Stimulated activated naive CD8-positive, alpha-beta T cell treated with anti-CD3 and anti-CD28 coated beads, Interleukin-15, amount 100 ng/mL, for 72 hours (primary cell): ENCODE measurements around the gene SMC5.
A peak's percentile ranks its signal among the peaks of the same experiment; 100 is the strongest.
"Not testable (repeated sequence)": the region's sequence is repeated elsewhere in the genome, so short reads cannot be mapped to it uniquely, and the experiment has no call there.

Source experiments
- ATAC-seq: fragments of 150-1000 bp; cut with Tn5 transposase; 2 replicates; pipeline ENCODE4 v1.10.0; 2021; ENCODE audit warnings: mild to moderate bottlenecking, moderate library complexity
- DNase-seq, 2 donors: peaks; one replicate each; pipeline ENCODE4 v3.0.0; 2021 to 2022
- H3K27ac Mint-ChIP-seq, 2 donors: one replicate each; pipeline ENCODE4 v1.8.0; 2022; ENCODE audit warnings: mild to moderate bottlenecking in 2 of 2, mixed read lengths in 2 of 2, moderate library complexity in 2 of 2
- H3K27me3 Mint-ChIP-seq: one replicate; pipeline ENCODE4 v1.8.0; 2022; ENCODE audit warnings: mixed read lengths
- H3K4me1 Mint-ChIP-seq: one replicate; pipeline ENCODE4 v1.8.0; 2022; ENCODE audit warnings: mild to moderate bottlenecking, mixed read lengths
- H3K4me3 Mint-ChIP-seq, 2 donors: one replicate each; pipeline ENCODE4 v1.8.0; 2022; ENCODE audit warnings: mild to moderate bottlenecking in 2 of 2, mixed read lengths in 2 of 2, moderate library complexity in 1 of 2
- H3K9me3 Mint-ChIP-seq, 2 donors: one replicate each; pipeline ENCODE4 v1.8.0; 2022; ENCODE audit warnings: mixed read lengths in 2 of 2

Gene SMC5

DNA sequence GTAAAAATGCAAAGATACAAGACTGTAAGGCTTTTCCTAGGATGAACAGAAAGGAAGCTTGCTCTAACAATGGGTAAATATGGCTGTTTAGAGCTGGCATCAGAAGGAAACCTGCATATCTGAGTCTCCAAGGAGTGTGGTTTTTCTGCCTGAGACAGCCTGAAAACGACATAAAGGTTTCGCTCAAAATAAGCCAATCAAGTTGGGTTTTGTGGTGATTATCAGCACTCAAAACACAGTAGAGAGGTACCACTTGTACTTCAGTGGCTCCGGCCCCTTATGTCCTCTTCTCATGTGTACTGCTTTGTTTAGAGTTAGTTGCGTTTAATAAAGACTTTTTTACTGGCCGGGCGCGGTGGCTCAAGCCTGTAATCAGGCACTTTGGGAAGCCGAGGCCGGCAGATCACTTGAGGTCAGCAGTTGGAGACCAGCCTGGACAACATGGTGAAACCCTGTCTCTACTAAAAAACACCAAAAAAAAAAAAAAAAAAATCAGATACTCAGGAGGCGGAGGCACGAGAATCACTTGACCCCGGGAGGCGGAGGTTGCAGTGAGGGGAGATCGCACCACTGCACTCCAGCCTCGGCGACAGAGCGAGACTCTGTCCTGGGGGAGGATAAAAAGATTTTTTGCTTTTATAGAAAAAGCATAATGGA, 116.3 kb downstream of the SMC5 start:
- Mint-ChIP-seq H3K27me3 (no peaks in the 10 kb centered on the region), H3K9me3 (no peaks in the 10 kb centered on the region), H3K4me1 (no peaks in the 10 kb centered on the region), H3K27ac (peak overlapping the region in 1 of 2 donors; percentile 81), H3K4me3 (no peak overlapping the region)
- ATAC-seq = no peak
- no peak for DNase-seq

DNA sequence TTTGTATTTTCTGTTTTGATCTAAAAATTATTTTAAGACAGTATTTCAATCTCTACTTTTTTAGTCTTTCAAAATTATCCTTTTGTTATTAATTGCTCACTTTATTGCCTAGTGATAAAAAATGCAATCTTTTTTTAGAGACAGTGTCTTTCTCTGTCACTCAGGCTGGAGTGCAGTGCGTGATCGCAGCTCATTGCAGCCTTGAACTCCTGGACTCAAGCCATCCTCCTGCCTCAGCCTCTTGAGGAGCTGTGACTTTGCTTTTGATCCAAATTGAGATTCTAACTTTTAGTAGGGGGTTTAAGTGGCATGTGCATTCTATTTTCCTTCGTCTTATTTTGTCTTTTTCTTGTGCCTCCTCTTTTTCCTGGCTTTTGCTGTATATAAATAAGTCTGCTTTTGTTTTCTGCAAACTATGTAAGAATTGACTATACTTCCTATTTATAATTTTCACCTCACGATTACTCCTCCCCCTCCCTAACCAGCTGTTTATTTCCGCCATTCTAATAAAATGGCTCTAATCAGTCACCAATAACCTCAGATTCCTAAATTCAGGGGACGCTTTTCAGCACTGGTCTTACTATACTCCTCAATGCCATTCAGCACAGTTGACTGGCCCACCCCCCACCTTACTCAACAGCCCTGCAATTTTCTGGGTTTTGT, 123.4 kb downstream of the SMC5 start:
- peaks cover 12% of the 10 kb centered on the region for H3K4me1 Mint-ChIP-seq
- DNase-seq (no peak), ATAC-seq (no peak)
- H3K27me3 Mint-ChIP-seq = no peaks in the 10 kb centered on the region
- peak overlapping the region in 1 of 2 donors; percentile 46 for H3K27ac Mint-ChIP-seq
- no peaks in the 10 kb centered on the region for H3K9me3 Mint-ChIP-seq
- no peak overlapping the region for H3K4me3 Mint-ChIP-seq

DNA sequence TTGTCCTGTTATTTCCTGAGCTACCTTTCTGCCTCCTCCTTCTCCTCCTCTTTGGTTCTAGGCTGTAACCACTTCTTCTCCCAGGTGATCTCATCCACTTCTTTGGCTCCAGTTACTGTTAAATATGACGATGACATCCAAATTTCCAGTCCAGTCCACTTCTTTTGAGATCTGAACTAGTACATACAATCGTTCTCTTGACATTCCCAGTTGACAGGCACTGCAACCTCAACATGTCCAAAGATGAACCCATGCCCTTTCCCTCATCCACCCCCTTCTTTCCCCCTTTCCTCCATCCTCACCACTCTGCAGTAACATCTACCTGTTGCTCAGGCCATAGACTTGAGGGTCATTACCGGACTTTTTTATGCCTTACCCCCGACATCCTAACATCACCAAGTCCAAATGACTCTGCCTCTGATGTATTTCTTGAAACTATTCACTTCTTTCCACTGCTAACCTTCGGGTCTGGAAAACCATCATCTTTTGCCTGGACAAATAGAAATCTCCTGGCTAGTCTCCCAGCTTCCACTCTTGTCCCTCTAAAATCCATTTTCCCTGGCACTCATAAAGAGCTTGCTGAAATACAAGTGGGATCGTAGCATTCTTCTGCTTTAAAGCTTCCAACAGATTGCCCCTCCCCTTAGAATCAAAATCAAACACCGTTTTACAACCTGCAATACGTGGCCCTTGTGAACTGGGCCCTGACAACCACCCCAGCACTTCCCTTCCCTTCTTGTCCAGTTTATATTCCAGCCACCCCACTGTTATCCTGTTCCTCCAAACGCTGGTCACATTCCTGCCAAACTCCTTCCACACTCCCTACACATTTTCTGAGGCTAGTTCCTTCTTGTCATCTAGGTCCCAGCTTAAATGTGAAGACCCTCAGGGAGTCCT, 124.2 kb downstream of the SMC5 start:
- Mint-ChIP-seq H3K9me3 (no peaks in the 10 kb centered on the region), H3K27me3 (no peaks in the 10 kb centered on the region), H3K4me1 (peaks cover 18% of the 10 kb centered on the region), H3K4me3 (no peak overlapping the region), H3K27ac (no peak overlapping the region)
- ATAC-seq (no peak), DNase-seq (no peak)

DNA sequence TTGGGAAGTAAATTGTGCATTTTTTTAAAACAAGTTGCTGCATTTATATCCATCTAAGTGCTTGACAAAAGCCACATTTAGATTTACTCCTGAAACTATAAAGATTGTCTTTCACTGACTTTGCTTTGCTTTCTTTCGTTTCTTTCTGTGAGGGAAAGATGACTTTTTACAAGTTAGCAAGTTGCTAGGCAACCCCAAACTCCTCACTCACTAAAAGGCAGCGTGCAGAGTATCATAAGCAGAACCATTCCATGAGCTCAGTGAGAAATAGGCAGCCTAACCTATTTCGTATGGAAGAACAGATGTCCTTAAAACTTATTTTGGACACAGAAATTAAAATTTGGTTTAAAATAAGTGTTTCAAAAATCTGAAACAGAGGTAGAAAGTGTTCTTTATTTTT, 126.6 kb downstream of the SMC5 start:
- no peak for ATAC-seq
- no peak overlapping the region for H3K4me3 Mint-ChIP-seq
- H3K27me3 Mint-ChIP-seq = no peaks in the 10 kb centered on the region
- H3K9me3 Mint-ChIP-seq = no peaks in the 10 kb centered on the region
- peaks cover 34% of the 10 kb centered on the region for H3K4me1 Mint-ChIP-seq
- H3K27ac Mint-ChIP-seq = no peak overlapping the region
- no peak for DNase-seq

DNA sequence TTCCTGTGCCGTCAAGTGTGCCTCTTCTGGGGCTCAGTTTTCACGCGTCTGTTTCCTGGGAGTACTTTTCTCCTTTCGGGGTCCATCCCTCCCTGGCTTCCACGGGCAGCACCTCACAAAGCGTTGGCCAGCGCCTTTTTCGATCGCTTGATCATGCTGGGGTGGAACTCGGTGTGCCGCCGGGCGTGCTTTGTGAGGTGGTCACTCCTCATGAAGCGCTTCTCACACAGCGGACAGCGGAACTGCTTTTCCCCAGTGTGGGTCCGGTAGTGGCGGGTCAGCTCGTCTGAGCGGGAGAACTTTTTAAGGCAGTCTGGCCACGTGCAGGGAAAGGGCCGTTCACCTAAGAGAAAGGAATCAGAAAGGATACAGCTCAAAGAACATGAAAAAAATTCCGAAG, 128.9 kb downstream of the SMC5 start:
- no peak for ATAC-seq
- DNase-seq = no peak
- Mint-ChIP-seq H3K27me3 (no peaks in the 10 kb centered on the region), H3K9me3 (no peaks in the 10 kb centered on the region), H3K4me1 (peaks cover 56% of the 10 kb centered on the region), H3K4me3 (no peak overlapping the region), H3K27ac (peak overlapping the region in 1 of 2 donors; percentile 20)

DNA sequence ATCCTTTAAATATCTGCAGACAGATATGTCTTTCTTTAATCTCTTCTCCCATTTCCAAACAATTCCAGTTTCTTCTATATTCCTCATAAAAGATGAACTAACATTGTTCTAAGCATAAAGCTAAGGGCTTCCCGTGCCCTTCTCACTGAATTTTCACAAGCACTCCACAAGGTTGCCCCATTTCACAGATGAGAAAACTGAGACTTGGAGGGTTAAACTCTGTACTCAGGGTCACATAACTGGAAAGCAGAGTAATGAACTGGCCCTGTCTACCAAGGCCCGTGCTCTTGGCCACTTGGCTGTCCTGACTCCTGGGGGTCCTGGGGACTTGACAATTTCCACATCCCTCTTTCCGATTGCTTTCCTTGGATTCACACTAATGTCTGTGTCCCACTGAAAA, 130.4 kb downstream of the SMC5 start:
- Mint-ChIP-seq H3K27ac (peak overlapping the region in 1 of 2 donors; percentile 19), H3K4me1 (peaks cover 66% of the 10 kb centered on the region), H3K9me3 (no peaks in the 10 kb centered on the region), H3K4me3 (peak overlapping the region in 1 of 2 donors; percentile 18), H3K27me3 (no peaks in the 10 kb centered on the region)
- DNase-seq = no peak
- ATAC-seq = no peak

DNA sequence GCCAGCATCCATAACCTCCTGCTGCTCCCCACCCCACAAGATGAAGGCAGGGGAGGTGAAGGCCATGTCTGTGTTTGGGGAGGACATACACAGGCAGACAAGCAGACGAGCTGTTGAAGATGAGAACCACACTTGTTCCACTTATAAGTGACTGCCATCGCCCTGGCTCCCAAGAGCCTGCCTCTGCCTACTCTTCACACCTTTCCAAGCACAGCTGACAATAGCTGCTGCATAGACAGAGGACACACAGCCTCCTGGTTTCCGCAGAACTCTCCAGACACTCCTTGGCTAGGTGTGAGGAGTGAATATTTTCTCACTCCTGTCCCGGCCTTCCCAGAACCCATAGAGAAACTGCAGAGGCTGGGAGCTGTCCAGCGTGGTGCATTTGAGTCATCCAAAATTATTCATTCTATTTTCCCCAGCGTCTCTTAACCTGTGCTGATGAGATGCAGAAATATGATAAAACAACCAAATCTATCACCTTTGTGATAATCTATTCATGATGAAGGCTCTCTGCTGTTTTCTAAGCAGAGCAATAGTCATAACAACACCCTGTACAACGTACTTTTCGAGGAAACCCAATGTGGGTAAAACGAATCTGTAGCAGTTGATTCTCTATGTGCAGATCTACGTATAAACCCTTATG, 131.0 kb downstream of the SMC5 start:
- Mint-ChIP-seq H3K4me3 (peak overlapping the region; percentile 10 to 18), H3K27ac (peak overlapping the region in 1 of 2 donors; percentile 52), H3K27me3 (no peaks in the 10 kb centered on the region), H3K4me1 (peaks cover 71% of the 10 kb centered on the region), H3K9me3 (no peaks in the 10 kb centered on the region)
- DNase-seq = no peak
- peak; percentile 64 for ATAC-seq

DNA sequence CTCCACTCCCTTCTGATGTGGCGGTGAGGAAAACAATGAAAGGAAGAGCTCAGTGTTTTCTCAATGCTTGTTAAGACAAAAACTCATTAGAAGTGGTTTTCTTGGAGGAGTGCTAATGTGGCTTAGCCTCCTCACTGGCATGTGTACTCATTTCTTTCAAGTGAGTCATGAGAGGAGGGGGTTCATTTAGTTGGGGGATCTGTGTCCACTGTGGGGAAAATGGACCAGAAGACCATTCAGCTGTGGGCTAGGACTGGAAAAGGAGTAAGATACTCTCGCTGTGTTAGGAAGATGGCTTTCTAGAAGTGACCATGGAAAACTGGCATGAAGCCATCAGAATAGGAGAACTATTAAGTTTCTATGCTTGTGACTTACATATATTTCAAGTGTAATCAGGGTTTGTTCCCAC, 132.2 kb downstream of the SMC5 start:
- Mint-ChIP-seq H3K9me3 (no peaks in the 10 kb centered on the region), H3K4me3 (peak overlapping the region; percentile 42 to 50), H3K27me3 (no peaks in the 10 kb centered on the region), H3K27ac (no peak overlapping the region), H3K4me1 (peaks cover 76% of the 10 kb centered on the region)
- ATAC-seq (peak; percentile 80), DNase-seq (no peak)

DNA sequence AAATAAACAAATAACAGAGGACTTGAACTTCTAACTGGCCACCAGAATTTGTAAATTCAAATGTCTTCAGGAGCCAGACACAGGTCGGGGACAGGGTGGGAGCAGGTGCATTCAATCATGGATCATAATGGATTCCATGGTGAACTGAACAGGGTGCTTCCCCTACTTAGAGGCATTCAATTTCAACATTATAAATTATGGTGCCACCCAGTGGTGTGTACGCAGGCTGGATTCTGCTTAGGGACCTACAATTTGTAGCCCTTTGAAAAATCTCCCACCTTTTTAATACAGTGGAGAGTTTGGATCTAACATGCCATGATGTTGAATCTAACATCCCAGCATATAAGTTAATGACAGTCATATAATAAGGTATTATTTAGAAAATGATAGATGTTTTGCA, 133.4 kb downstream of the SMC5 start:
- DNase-seq = no peak
- no peaks in the 10 kb centered on the region for H3K27me3 Mint-ChIP-seq
- peaks cover 79% of the 10 kb centered on the region for H3K4me1 Mint-ChIP-seq
- no peak overlapping the region for H3K27ac Mint-ChIP-seq
- H3K4me3 Mint-ChIP-seq = no peak overlapping the region
- H3K9me3 Mint-ChIP-seq = no peaks in the 10 kb centered on the region
- peak; percentile 66 for ATAC-seq

DNA sequence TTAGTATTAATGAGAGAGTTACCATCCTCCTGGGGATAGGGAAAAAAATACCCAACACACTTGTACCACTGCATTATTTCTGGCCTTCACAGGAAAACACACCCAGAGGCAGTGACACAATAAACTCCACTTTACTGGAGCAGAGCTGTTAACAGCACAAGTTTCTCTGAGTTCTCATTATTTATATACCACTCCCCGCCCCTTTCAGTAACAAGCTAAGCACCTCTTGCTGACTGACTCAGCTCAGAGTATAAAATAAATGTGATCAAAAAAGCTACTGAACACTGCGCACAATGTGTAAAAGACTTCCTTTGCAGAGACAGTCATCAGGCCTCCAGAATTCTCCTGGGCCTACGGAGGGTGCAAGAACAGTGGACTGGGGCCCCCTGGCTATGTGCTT, 134.1 kb downstream of the SMC5 start:
- Mint-ChIP-seq H3K9me3 (no peaks in the 10 kb centered on the region), H3K4me3 (peak overlapping the region in 1 of 2 donors; percentile 31), H3K4me1 (peaks cover 80% of the 10 kb centered on the region), H3K27me3 (no peaks in the 10 kb centered on the region), H3K27ac (peak overlapping the region; percentile 15 to 79)
- no peak for ATAC-seq
- no peak for DNase-seq

DNA sequence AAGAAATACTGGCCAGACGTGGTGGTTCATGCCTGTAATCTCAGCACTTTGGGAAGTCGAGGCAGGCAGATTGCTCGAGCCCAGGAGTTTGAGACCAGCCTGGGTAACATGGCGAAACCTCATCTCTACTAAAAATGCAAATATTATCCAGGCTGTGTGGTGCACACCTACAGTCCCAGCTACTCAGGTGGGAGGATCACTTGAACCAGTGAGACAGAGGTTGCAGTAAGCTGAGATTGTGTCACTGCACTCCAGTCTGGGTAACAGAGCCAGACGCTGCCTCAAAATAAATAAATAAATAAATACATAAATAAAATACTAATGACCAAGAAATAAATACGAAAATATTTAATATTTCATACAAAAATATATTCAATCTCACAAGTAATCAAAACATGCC, 136.9 kb downstream of the SMC5 start:
- H3K27ac Mint-ChIP-seq = no peak overlapping the region
- ATAC-seq (no peak), DNase-seq (no peak)
- no peak overlapping the region for H3K4me3 Mint-ChIP-seq
- peaks cover 89% of the 10 kb centered on the region for H3K4me1 Mint-ChIP-seq
- no peaks in the 10 kb centered on the region for H3K27me3 Mint-ChIP-seq
- H3K9me3 Mint-ChIP-seq = no peaks in the 10 kb centered on the region

DNA sequence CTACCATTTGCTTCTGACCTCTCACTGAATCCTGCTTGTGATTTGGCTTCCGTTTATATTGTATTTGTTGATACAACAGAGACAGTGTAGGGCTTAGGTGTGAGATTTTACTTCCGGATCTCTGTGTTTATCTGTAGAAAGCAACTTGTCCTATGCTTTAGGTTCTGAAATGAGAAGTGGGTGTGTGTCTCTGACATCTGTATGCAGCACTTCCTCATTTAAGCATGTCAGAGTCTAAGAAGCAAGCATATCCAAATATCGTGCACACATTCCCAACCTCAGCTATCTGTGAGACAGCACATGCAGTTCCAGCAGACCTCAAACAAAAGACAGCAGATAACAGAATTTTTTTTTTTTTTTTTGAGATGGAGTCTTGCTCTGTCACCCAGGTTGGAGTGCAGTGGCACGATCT, 139.4 kb downstream of the SMC5 start:
- H3K9me3 Mint-ChIP-seq = no peaks in the 10 kb centered on the region
- peak overlapping the region; percentile 70 to 73 for H3K4me3 Mint-ChIP-seq
- no peaks in the 10 kb centered on the region for H3K27me3 Mint-ChIP-seq
- DNase-seq (no peak), ATAC-seq (peak; percentile 90)
- peak overlapping the region; percentile 69 to 93 for H3K27ac Mint-ChIP-seq
- H3K4me1 Mint-ChIP-seq = peaks cover 79% of the 10 kb centered on the region

DNA sequence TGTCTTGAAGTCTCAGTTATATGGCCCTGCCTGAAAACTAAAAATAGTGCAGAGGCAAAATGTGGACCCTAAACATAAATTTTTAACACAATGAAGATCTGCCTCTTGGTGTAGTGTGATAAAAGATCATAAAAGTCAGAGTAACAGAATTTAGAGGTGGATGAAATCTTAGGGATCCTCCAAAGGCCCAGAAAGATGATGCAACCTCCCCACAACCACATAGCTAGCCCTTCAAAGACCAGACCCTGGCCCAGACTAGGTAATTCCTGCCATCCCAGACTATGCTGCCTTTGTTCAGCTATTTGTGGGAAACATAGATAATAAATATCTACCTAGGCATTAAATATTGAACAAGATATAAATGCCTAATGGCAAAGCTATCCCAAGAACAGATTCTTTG, 140.4 kb downstream of the SMC5 start:
- Mint-ChIP-seq H3K9me3 (no peaks in the 10 kb centered on the region), H3K4me1 (peaks cover 79% of the 10 kb centered on the region), H3K27me3 (no peaks in the 10 kb centered on the region), H3K4me3 (peak overlapping the region; percentile 54 to 73), H3K27ac (peak overlapping the region; percentile 69 to 93)
- no peak for ATAC-seq
- DNase-seq = no peak

DNA sequence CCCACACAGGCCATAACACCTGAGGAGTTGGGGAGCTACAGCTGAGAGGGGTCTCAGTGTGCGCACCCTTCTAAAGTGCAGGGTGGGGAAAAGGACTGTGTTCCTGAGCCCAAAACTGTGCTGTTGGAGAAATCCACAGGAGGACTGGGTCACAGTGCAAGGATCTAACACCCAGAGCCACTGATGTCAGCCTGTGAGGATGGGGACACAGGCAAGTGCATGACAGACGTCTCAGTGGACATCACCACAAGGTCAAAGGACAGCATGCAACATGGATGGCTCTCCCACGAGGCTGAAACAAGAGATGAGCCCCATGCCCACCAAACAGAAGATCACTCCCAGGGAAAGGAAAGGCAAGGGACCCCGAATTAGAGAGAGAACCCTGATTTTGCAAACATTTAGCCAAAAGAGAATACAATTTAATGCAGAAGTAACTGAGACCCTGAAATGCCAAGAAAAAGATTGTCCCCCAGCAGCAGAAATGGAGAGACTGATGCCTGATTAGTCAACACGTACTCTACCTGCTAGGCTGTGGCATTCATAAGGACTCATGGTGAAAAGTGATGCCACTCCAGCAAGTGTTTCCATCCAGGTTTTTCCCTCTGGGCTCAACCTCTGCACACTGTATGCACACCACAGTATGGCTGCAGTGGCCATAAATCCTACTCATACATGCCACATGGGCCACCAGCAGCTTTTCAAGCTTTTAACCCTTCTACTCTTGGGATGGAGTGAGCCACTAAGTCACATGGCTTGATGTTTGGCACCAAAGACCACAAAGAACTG, 141.5 kb downstream of the SMC5 start:
- Mint-ChIP-seq H3K4me1 (peaks cover 80% of the 10 kb centered on the region), H3K27ac (peak overlapping the region; percentile 3 to 19), H3K4me3 (peak overlapping the region in 1 of 2 donors; percentile 31), H3K27me3 (no peaks in the 10 kb centered on the region), H3K9me3 (no peaks in the 10 kb centered on the region)
- DNase-seq (no peak), ATAC-seq (peak; percentile 38)

DNA sequence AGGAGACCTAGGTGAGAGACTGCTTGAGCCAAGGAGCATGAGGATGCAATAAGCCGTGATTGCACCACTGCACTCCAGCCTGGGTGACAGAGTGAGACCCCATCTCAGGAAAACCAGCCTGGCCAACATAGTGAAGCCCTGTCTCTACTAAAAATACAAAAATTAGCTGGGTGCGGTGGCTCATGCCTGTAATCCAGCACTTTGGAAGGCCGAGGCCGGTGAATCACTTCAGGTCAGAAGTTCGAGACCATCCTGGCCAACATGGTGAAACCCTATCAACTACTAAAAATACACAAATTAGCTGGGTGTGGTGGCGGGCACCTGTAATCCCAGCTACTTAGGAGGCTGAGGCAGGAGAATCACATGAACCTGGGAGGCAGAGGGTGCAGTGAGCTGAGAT, 142.5 kb downstream of the SMC5 start:
- not testable (repeated sequence) for H3K9me3 Mint-ChIP-seq, ATAC-seq, H3K4me3 Mint-ChIP-seq, H3K27me3 Mint-ChIP-seq, DNase-seq
- Mint-ChIP-seq H3K4me1 (peaks cover 85% of the 10 kb centered on the region), H3K27ac (peak overlapping the region; percentile 54 to 61)
